ENCODE data around the gene PRKAG1.

Gene PRKAG1

GRCh38 chr12:49030714-49031572 lies 12.4 kb upstream of the PRKAG1 start:
- no peaks in the 10 kb centered on the region for H3K9me3 Mint-ChIP-seq
- ATAC-seq (replicated peaks) (no peak), DNase-seq (no peak)
- H3K36me3 Mint-ChIP-seq: peaks cover 33 to 73% of the 10 kb centered on the region in 2 donors
- H3K4me1 Mint-ChIP-seq: peaks cover 5 to 12% of the 10 kb centered on the region in 2 donors
- no peak overlapping the region for H3K27ac Mint-ChIP-seq
- H3K27me3 Mint-ChIP-seq: no peaks in the 10 kb centered on the region
- no peak overlapping the region for H3K4me3 Mint-ChIP-seq

GRCh38 chr12:49030119-49030518 lies 11.5 kb upstream of the PRKAG1 start:
- Mint-ChIP-seq H3K36me3 (peaks cover 36 to 68% of the 10 kb centered on the region in 2 donors), H3K27ac (peak overlapping the region; percentile 3)

DNA sequence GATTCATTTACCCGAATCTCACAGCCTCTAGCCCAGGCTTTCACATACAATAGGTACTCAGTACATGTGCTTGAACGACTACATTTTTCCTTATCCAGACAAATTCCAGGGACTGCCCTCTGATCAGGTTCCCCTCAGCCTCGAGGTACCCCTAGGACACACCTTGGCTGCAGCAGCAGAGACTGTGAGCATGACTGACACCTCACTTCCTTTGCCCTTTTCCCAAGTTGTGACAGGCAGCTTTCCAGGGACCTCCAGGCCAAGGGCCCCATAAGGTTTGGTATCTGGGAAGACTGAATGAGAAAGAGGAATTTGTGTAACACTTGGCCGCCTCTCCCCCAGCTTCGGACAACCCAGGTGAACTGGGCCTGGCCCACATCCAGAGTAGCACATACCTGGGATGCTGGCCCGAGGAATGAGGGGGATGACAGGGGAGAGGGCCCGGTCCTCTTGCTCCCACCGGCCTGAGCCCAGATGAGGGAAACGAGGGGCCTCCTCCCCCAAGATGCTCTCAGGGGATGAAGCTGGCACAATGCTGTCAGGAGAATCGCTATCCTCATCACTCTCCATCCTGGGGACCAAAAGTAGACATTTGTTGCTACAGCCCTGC lies 10.2 kb upstream of the PRKAG1 start:
- Mint-ChIP-seq H3K9me3 (no peaks in the 10 kb centered on the region), H3K27me3 (no peaks in the 10 kb centered on the region), H3K4me3 (no peak overlapping the region), H3K27ac (peak overlapping the region; percentile 65), H3K4me1 (peaks cover 5 to 12% of the 10 kb centered on the region in 2 donors), H3K36me3 (peaks cover 40 to 68% of the 10 kb centered on the region in 2 donors)
- ATAC-seq (replicated peaks): no peak
- no peak for DNase-seq

More at GRCh38 chr12:49030119-49030518, 11.5 kb upstream of the PRKAG1 start:
- Mint-ChIP-seq H3K4me3 (no peak overlapping the region), H3K27me3 (no peaks in the 10 kb centered on the region), H3K4me1 (peaks cover 5 to 12% of the 10 kb centered on the region in 2 donors), H3K9me3 (no peaks in the 10 kb centered on the region)
- no peak for ATAC-seq (replicated peaks)
- no peak for DNase-seq

GRCh38 chr12:49027846-49028555 lies 9.4 kb upstream of the PRKAG1 start:
- DNase-seq (no peak), ATAC-seq (replicated peaks) (no peak)
- Mint-ChIP-seq H3K27me3 (no peaks in the 10 kb centered on the region), H3K36me3 (peaks cover 45 to 71% of the 10 kb centered on the region in 2 donors), H3K4me3 (no peak overlapping the region), H3K9me3 (no peaks in the 10 kb centered on the region), H3K4me1 (peaks cover 4 to 12% of the 10 kb centered on the region in 2 donors), H3K27ac (peak overlapping the region; percentile 53)

DNA sequence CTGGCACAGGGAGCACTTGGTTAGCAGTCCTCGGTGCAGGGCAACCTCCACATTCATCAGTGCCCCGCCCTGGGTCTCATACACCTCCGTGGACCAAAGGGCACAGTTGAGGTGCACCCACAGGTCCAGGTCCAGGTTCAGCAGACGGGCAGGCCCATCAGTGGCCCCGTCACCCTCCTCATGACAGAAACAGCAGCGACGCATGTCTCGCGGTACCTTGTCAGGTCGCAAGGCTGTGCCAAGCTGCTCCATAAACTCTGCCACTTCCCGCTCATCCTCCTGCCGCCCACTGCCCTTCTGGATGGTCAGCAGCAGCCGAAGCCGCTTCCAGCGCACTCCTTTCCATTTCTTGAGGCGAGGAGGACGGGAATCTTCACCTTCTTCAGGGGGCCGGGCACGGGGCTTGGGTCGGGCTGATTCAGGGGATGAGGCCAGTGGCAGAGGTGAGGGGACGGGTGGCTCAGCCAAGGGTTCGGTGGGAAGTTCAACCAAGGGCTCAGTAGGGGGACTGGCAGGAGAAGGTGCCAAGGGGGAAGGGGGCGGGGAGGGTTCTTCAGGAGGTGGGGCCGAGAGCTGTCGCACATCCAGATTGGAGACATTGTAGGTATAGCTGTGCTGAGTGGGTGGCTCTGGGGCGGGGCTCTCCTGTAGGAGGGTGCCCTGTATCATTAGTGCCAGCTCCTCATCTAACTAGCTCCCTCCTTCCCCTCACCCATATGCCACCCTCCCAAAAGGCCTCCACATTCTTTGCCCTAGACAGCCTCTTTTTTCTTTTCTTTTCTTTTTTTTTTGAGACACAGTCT lies 8.3 kb upstream of the PRKAG1 start:
- DNase-seq (no peak), ATAC-seq (replicated peaks) (no peak)
- Mint-ChIP-seq H3K9me3 (no peaks in the 10 kb centered on the region), H3K4me1 (peaks cover 4 to 12% of the 10 kb centered on the region in 2 donors), H3K4me3 (no peak overlapping the region), H3K27me3 (no peaks in the 10 kb centered on the region), H3K27ac (peak overlapping the region; percentile 20), H3K36me3 (peaks cover 51 to 76% of the 10 kb centered on the region in 2 donors)

DNA sequence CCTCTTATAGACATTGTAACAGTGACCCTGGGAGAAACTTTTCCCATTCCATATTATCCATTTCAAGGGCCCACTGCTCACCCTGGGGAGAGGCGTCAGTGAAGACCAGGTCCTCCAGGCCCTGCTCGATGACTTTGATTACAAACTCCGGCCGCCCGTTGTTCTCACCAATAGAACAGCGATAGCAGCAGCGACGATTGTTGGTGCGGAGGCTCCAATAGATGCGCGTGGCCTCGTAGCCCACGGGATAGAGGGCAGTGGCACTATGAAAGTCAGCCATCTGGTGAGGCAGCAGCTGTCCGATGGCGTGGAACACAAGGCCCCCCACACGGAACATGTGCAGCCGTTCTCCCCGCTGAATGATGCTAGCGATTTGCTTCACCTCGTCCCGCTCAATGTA lies 7.5 kb upstream of the PRKAG1 start:
- Mint-ChIP-seq H3K27me3 (no peaks in the 10 kb centered on the region), H3K4me1 (peaks cover 3 to 9% of the 10 kb centered on the region in 2 donors), H3K36me3 (peaks cover 49 to 74% of the 10 kb centered on the region in 2 donors)

DNA sequence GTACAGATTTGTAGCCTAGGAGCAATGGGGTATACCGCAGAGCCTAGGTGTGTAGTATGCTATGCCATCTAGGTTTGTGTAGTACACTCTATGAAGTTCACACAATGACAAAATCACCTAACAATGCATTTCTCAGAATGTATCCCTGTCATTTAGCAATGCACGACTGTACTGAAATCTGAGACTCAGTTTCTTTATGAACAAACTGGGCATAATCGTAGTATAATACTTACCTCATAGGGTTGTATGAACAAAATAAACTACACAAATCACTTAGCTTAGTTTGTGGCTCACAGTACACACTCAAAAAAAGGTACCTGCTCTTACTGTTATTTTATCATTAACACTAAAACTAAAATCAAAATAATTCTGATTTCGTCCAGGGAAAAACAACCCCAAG lies 6.9 kb upstream of the PRKAG1 start:
- peaks cover 0 to 6% of the 10 kb centered on the region in 2 donors for H3K4me1 Mint-ChIP-seq
- no peaks in the 10 kb centered on the region for H3K27me3 Mint-ChIP-seq
- peaks cover 51 to 74% of the 10 kb centered on the region in 2 donors for H3K36me3 Mint-ChIP-seq
- H3K27ac Mint-ChIP-seq: no peak overlapping the region
- H3K9me3 Mint-ChIP-seq: no peaks in the 10 kb centered on the region
- H3K4me3 Mint-ChIP-seq: no peak overlapping the region
- ATAC-seq (replicated peaks) (no peak), DNase-seq (no peak)

More for the DNA sequence above, 7.5 kb upstream of the PRKAG1 start:
- ATAC-seq (replicated peaks) (no peak), DNase-seq (no peak)
- Mint-ChIP-seq H3K4me3 (no peak overlapping the region), H3K27ac (peak overlapping the region; percentile 1), H3K9me3 (no peaks in the 10 kb centered on the region)

- no peaks in the 10 kb centered on the region for H3K27me3 Mint-ChIP-seq
- no peak for DNase-seq
- peaks cover 52 to 75% of the 10 kb centered on the region in 2 donors for H3K36me3 Mint-ChIP-seq
- peaks cover 5 to 13% of the 10 kb centered on the region in 2 donors for H3K4me1 Mint-ChIP-seq
- ATAC-seq (replicated peaks): no peak
- no peak overlapping the region for H3K27ac Mint-ChIP-seq
- H3K9me3 Mint-ChIP-seq: no peaks in the 10 kb centered on the region
- no peak overlapping the region for H3K4me3 Mint-ChIP-seq
These were observed 6.0 kb upstream of the PRKAG1 start for GRCh38 chr12:49024543-49024942.

GRCh38 chr12:49023812-49024211 lies 5.2 kb upstream of the PRKAG1 start:
- peaks cover 8 to 20% of the 10 kb centered on the region in 2 donors for H3K4me1 Mint-ChIP-seq
- DNase-seq: no peak
- no peaks in the 10 kb centered on the region for H3K9me3 Mint-ChIP-seq
- no peak overlapping the region for H3K4me3 Mint-ChIP-seq
- peaks cover 51 to 74% of the 10 kb centered on the region in 2 donors for H3K36me3 Mint-ChIP-seq
- H3K27me3 Mint-ChIP-seq: no peaks in the 10 kb centered on the region
- no peak for ATAC-seq (replicated peaks)
- no peak overlapping the region for H3K27ac Mint-ChIP-seq

- peaks cover 11 to 24% of the 10 kb centered on the region in 2 donors for H3K4me1 Mint-ChIP-seq
- no peaks in the 10 kb centered on the region for H3K27me3 Mint-ChIP-seq
- no peak overlapping the region for H3K27ac Mint-ChIP-seq
- peaks cover 44 to 70% of the 10 kb centered on the region in 2 donors for H3K36me3 Mint-ChIP-seq
- H3K4me3 Mint-ChIP-seq: peak overlapping the region in 1 of 2 donors; percentile 4
- no peak for ATAC-seq (replicated peaks)
- no peak for DNase-seq
- H3K9me3 Mint-ChIP-seq: no peaks in the 10 kb centered on the region
These were observed 4.1 kb upstream of the PRKAG1 start for GRCh38 chr12:49022558-49023178.

- Mint-ChIP-seq H3K4me1 (peaks cover 16 to 33% of the 10 kb centered on the region in 2 donors), H3K27ac (peak overlapping the region; percentile 88), H3K27me3 (no peaks in the 10 kb centered on the region), H3K36me3 (peaks cover 43 to 66% of the 10 kb centered on the region in 2 donors), H3K4me3 (no peak overlapping the region), H3K9me3 (no peaks in the 10 kb centered on the region)
- no peak for ATAC-seq (replicated peaks)
- no peak for DNase-seq
These were observed 2.8 kb upstream of the PRKAG1 start for GRCh38 chr12:49021292-49021915.

DNA sequence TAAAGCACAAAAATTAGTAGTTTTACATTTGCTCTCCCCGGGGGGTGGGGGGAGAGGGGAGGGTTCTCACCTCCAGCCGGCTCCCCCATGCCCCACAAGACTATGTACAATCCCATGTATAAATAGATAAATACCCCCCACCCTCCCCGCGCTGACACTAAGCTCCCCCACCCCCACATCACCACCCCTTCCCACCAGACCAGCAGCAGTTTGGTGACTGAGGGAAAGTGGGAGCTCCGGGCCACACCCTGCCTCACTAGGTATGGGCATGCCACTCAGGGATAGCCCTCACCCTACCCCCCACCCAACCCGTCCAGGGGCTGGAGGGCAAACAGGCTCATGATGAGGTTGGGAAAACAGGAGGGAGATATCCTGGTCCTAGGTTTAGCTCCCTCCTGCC lies 1.9 kb upstream of the PRKAG1 start:
- no peak for ATAC-seq (replicated peaks)
- H3K9me3 Mint-ChIP-seq: no peaks in the 10 kb centered on the region
- no peak overlapping the region for H3K4me3 Mint-ChIP-seq
- H3K27ac Mint-ChIP-seq: no peak overlapping the region
- peaks cover 16 to 43% of the 10 kb centered on the region in 2 donors for H3K4me1 Mint-ChIP-seq
- H3K36me3 Mint-ChIP-seq: peaks cover 44 to 65% of the 10 kb centered on the region in 2 donors
- no peak for DNase-seq
- H3K27me3 Mint-ChIP-seq: no peaks in the 10 kb centered on the region

Data from stimulated activated naive B cell treated with anti-CD40 and anti-IgM and Interleukin-4, amounts not matched to agents 10 μg/mL and 1 μg/mL and 100 μg/mL, for 72 hours (primary cell).